Measurements from ENCODE around the gene OTULINL. TPM values are rescaled to one million over a fixed set of nuclear protein-coding genes. Genes with fewer than 3 reads are reported as not detected.
A peak's percentile ranks its signal among the peaks of the same experiment; 100 is the strongest.

The OTULINL gene
- total and polyA plus RNA-seq, 4 donors: 0.82 to 4.1 (median 1.6) TPM

- TF ChIP-seq ATF3 (IDR thresholded peaks at IDR 0.05) (no peak), REST (IDR thresholded peaks at IDR 0.05) (no peak), EGR1 (IDR thresholded peaks at IDR 0.05; ENCODE audit: low read depth in 2 of 2) (no peak)
Measured at GRCh38 chr5:14590949-14591348, 9.4 kb downstream of the OTULINL start (continued).

- Histone ChIP-seq H3K4me1 (ENCODE audit: control insufficient read depth in 4 of 4, insufficient read depth in 4 of 4, low read length in 3 of 4) (no peaks in the 10 kb centered on the region), H3K9me3 (ENCODE audit: control insufficient read depth in 4 of 4, low read length in 3 of 4) (no peaks in the 10 kb centered on the region), H3K36me3 (ENCODE audit: control insufficient read depth in 4 of 4, insufficient read depth in 3 of 4, low read depth in 1 of 4, low read length in 3 of 4) (no peaks in the 10 kb centered on the region), H3K27ac (ENCODE audit: low read depth in 1 of 2, low read length in 2 of 2) (no peak overlapping the region), H3K27me3 (ENCODE audit: control insufficient read depth in 4 of 4, insufficient read depth in 4 of 4, low read length in 3 of 4) (peaks cover 0 to 2% (median under 1%) of the 10 kb centered on the region in 4 donors), H3K4me3 (ENCODE audit: low read depth in 1 of 3, low read length in 3 of 3) (no peak overlapping the region), H3K9ac (ENCODE audit: low read depth in 1 of 2, low read length in 2 of 2) (no peak overlapping the region)
- TF ChIP-seq FOXA1 (IDR thresholded peaks at IDR 0.05): no peak
- TF ChIP-seq NR2F2 (IDR thresholded peaks at IDR 0.05): peak; percentile 19
- no peak for DNase-seq (ENCODE audit: low spot score)
- 76% methylated on average over 2 of the region's 2 CpGs for WGBS
Measured at GRCh38 chr5:14591548-14591947, 10.0 kb downstream of the OTULINL start.

GRCh38 chr5:14593326-14594021 lies 11.9 kb downstream of the OTULINL start:
- H3K27ac ChIP-seq (ENCODE audit: low read depth in 1 of 2, low read length in 2 of 2): no peak overlapping the region
- H3K4me3 ChIP-seq (ENCODE audit: low read depth in 1 of 3, low read length in 3 of 3): no peak overlapping the region
- H3K9me3 ChIP-seq (ENCODE audit: control insufficient read depth in 4 of 4, low read length in 3 of 4): no peaks in the 10 kb centered on the region
- no peaks in the 10 kb centered on the region for H3K36me3 ChIP-seq (ENCODE audit: control insufficient read depth in 4 of 4, insufficient read depth in 3 of 4, low read depth in 1 of 4, low read length in 3 of 4)
- peaks cover 0 to 2% (median 0%) of the 10 kb centered on the region in 4 donors for H3K27me3 ChIP-seq (ENCODE audit: control insufficient read depth in 4 of 4, insufficient read depth in 4 of 4, low read length in 3 of 4)
- no peaks in the 10 kb centered on the region for H3K4me1 ChIP-seq (ENCODE audit: control insufficient read depth in 4 of 4, insufficient read depth in 4 of 4, low read length in 3 of 4)
- TF ChIP-seq RAD21 (IDR thresholded peaks at IDR 0.05): no peak
- no peak for TF ChIP-seq TAF1 (conservative IDR thresholded peaks at IDR 0.05)
- TF ChIP-seq JUND (IDR thresholded peaks at IDR 0.05): no peak
- no peak for TF ChIP-seq HNF4G (IDR thresholded peaks at IDR 0.05)
- H3K9ac ChIP-seq (ENCODE audit: low read depth in 1 of 2, low read length in 2 of 2): no peak overlapping the region
- 69% methylated on average over 4 of the region's 4 CpGs for WGBS
- DNase-seq (ENCODE audit: low spot score): no peak

- Histone ChIP-seq H3K27ac (ENCODE audit: low read depth in 1 of 2, low read length in 2 of 2) (no peak overlapping the region), H3K9me3 (ENCODE audit: control insufficient read depth in 4 of 4, low read length in 3 of 4) (no peaks in the 10 kb centered on the region), H3K4me3 (ENCODE audit: low read depth in 1 of 3, low read length in 3 of 3) (no peak overlapping the region), H3K36me3 (ENCODE audit: control insufficient read depth in 4 of 4, insufficient read depth in 3 of 4, low read depth in 1 of 4, low read length in 3 of 4) (no peaks in the 10 kb centered on the region), H3K9ac (ENCODE audit: low read depth in 1 of 2, low read length in 2 of 2) (no peak overlapping the region), H3K27me3 (ENCODE audit: control insufficient read depth in 4 of 4, insufficient read depth in 4 of 4, low read length in 3 of 4) (peaks cover 0 to 2% (median 0%) of the 10 kb centered on the region in 4 donors), H3K4me1 (ENCODE audit: control insufficient read depth in 4 of 4, insufficient read depth in 4 of 4, low read length in 3 of 4) (no peaks in the 10 kb centered on the region)
- TF ChIP-seq REST (IDR thresholded peaks at IDR 0.05) (no peak), ZBTB33 (IDR thresholded peaks at IDR 0.05) (no peak), RAD21 (IDR thresholded peaks at IDR 0.05) (no peak)
- no peak for DNase-seq (ENCODE audit: low spot score)
- 74% methylated on average over 4 of the region's 4 CpGs for WGBS
Measured at GRCh38 chr5:14594378-14595074, 12.9 kb downstream of the OTULINL start.

All from liver (tissue), 9 donors.